ENCODE results near the gene ZP3.
A peak's percentile ranks its signal among the peaks of the same experiment; 100 is the strongest.
"Not testable (repeated sequence)": the region's sequence is repeated elsewhere in the genome, so short reads cannot be mapped to it uniquely, and the experiment has no call there.

ZP3 gene

DNA sequence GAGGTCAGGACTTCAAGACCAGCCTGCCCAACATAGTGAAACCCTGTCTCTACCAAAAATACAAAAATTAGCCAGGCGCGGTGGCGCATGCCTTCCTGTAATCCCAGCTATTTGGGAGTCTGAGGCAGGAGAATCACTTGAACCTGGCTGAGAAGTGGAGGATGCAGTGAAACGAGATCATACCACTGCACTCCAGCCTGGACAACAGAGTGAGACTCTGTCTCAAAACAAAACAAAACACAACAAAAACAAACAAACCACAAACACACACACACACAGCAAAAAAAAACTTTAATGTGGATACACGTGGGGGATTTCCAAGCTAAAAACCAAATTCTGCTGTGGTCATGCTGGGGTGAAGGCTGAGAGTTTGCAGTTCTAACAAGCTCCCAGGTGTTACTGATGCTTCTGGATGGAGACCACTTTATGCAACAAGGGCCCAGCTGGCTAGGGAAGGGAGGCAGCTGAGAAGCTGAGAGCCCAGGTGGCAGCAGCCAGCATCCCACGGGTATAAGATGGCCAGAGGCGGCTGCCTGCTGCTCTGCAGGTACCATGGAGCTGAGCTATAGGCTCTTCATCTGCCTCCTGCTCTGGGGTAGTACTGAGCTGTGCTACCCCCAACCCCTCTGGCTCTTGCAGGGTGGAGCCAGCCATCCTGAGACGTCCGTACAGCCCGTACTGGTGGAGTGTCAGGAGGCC is at the start of gene ZP3:
Gene ZP3, plus strand, starts transcription at position 538 of the 699 bp plus-strand sequence. Its CDS starts 15 bp downstream, at position 553.
- peak; percentile 49 for DNase-seq

DNA sequence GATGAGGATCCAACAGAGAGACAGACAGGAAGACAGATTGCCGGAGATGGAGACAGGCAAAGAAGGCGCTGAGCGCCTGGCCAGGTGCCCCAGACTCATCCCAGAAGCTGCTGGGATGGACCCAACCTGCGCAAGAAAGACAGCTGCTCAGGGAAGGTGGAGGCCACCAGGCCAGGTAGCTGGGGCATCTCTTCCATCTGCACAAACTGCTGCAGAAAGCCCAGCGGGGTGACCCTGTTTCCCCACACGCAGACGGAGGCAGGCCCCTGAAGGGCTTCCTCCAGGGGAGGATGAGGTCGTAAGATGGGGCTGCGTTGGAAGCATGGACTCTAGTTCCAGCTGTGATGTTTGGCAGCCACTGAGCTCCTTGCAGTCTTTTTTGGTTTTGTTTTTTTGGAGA is 49.5 kb upstream of the ZP3 start:
- no peak for DNase-seq

DNA sequence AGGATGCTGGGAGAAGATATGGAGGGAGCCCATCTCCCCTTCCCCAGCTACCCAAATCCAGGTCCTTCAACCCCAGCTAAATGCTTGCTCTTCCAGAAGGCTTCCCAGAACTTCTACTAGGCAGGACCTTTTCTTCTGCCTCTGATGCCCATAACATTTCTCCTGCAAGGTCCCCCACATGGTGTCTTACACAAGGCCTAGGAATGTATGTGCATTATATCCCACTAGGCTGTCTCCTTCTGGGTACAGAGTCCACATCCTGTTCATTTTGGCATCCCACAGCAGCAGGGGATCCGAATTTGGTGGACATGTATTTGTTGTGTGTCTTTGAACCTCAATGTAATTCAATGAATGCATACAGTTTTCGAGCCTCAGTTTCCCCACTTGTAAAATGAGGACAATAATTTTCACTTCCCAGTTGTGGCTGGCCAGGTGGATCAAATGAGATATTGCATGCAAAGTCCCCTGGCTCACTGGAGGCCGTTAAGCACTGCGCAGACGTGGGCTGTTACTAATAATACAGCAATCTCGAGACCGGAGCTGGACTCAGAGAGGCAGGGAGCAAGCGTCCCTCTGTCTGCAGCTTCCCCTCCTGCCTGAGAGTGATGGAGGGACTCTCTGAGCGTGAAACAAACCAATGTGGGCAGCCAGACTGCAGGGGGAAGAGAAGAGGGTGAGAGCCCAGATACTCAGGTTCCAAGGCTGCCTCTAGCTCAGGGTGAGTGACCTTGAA is 47.4 kb upstream of the ZP3 start:
- no peak for DNase-seq

DNA sequence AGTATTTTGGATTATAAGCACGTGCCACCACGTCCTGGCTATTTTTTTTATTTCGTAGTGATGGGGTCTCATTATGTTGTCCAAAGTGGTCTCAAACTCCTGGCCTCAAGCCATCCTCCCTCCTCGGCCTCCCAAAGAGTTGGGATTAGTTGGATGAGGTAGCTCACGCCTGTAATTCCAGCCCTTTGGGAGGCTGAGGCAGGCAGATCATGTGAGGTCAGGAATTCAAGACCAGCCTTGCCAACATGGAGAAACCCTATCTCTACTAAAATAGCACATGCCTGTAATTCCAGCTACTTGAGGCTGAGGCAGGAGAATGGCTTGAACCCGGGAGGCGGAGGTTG is 44.2 kb upstream of the ZP3 start:
- no peak for DNase-seq

DNA sequence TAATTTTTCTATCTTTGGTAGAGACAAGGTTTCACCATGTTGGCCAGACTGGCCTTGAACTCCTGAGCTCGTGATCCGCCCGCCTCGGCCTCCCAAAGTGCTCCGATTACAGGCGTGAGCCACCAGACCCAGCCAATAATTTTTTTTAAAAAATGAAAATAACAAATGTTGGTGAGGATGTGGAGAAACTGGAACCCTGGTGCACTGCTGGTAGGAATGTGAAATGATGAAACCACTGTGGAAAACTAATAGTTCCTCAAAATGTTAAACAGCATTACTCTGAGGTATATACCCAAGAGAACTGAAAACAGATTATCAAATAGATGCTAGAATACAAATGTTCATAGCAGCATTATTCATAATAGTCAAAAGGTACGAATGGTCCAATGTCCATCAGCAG is 42.9 kb upstream of the ZP3 start:
- no peak for DNase-seq

DNA sequence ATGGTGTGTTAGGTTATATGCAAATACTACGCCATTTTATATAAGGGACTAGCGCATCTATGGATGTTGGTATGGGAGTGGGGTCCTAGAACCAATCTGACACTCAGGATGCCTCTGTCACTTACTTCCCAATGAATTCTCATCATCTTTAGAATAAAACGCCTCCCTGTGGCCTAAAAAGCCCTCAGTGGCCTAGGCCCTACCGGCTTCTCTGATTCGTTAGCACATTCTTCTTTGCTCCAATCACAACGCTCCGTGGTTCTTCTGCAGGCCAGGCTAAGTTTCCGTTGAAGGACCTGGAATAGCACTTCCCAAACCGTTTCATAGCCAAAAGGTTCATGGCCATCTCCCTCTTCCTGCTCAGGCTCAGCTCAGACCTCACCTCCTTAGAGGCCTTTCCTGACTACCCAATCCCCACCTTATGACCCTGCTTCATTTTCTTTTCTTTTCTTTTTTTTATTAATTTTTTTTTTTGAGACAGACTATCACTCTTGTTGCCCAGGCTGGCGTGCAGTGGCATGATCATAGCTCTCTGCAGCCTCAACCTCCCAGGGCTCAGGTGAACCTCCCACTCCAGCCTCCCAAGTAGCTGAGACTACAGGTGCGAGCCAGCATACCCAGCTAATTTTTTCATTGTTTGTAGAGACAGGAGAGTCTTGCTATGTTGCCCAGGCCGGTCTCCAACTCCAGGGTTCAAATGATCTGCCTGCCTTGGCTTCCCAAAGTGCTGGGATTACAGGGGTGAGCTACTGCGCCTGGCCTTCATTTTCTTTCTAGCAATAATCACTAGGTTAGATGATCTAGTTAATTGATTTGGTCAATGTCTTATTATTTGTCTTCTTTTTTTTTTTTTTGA is 41.4 kb upstream of the ZP3 start:
- peak; percentile 10 for DNase-seq

DNA sequence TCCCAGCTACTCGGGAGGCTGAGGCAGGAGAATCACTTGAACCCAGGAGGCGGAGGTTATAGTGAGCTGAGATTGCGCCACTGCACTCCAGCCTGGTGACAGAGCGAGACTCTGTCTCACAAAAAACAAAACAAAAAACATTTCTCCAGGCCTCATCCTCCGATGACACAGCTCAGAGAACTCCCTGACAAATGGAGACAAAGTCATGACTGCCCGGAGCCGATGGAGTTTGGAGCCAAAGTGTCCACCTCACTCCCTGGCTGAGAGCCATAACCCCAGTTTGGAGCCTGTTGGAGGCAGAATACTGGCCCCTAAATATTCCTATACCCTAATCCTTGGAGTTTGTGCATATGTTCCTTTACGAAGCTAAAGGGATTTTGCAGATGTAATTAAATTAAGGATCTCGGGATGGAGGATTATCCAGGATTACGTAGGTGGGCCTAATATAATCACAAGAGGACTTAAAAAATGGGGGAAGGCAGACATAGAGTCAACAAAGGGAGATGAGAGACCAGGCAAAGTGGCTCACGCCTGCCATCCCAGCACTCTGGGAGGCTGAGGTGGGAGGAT is 38.0 kb upstream of the ZP3 start:
- DNase-seq, result peak; percentile 72

DNA sequence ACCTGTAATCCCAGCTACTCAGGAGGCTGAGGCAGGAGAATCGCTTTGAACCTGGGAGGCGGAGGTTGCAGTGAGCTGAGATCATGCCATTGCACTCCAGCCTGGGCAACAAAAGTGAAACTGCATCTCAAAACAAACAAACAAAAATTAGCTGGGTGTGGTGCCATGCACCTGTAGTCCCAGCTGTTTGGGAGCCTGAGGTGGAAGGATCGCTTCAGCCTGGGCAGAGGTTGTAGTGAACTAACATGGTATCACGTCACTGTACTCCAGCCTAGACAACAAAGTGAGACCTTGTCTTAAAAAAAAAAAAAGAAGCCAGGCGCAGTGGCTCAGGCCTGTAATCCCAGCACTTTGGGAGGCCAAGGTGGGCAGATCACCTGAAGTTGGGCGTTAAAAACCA is 37.0 kb upstream of the ZP3 start:
- not testable (repeated sequence) for DNase-seq

DNA sequence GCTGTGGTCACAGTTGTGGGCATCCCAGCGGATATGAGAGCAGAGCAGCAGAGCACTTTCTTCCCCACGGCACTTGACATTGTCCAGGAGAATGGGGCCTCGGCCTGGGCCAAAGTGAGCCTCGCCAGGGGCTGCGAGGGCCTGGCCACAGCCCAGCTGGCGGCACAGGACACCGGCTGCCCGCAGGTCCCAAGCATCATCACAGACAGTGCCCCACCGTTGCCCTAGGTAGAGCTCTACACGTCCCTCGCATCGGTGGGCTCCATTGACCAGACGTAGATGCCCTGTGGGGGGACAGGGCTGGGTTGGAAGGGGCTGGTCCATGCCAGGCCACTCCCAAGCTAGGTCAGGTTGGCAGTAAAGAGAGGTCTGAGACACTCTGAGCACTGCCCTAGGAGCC is 34.7 kb upstream of the ZP3 start:
- DNase-seq, result no peak

DNA sequence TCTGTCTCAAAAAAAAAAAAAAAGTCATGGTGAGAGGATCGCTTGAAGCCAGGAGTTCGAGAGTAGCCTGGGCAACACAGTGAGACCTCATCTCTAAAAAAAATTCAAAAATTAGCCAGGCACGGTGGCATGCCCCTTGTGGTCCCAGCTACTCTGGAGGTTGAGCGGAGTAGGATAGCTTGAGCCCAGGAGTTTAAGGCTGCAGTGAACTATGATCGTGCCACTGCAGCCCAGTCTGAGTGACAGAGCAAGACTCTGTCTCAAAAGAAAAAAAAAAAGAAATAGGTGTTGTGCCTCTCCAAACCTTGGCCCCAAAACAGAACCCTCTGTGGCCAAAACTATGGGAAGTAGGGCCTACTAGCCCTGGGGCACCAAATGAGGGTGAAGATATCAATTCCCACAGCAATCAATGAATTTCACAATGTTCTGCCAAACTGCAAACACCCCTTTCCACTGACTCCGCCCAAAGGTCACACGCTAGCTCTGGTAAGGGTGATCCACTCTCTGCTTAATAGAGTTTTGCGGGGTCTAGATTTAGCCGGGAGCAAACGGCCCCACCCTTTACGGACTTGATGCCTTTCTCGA is 32.1 kb upstream of the ZP3 start:
- no peak for DNase-seq

DNA sequence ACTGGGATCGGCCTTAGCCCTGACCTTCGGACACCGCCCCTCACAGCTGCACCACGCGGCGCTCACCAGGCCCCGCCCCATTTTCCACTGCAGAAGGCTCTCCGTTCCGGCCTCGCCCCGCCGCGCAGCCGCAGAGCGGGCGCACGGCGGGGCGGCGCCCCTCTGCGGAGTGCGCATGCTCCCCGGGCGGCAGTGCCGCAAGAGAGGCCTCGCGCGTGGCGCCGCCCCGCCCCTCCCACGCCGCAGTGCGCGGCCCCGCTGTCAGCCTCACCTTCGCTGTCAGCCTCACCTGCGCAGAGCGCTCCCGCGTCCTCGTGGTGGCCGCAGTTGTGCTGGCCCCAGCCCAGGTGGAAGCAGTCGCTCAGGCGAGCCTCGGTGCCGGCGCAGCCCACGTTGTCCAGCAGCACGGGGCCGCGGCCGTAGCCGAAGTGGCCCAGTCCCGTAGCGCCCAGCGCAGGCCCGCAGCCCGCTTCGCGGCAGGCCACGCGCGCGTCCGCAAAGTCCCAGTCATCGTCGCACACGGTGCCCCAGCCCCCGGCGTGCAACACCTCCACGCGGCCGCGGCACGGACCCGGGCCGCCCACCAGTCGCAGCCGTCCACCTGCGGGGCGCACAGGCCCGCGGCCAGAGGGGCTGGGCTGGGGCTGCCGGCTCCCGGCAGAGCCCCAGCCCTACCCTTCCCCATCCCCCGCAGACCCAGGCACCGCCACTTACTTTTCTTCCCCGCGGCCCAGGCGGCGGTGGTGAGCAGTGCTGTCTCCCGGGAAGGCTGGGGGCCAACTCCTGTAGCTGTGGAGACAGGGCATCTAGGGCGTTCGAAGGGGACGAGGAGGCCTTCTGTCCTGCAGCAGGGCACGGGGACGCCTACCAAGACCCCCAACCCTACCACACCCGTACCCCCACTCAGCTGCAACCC is 31.4 kb upstream of the ZP3 start:
- peak; percentile 50 for DNase-seq

DNA sequence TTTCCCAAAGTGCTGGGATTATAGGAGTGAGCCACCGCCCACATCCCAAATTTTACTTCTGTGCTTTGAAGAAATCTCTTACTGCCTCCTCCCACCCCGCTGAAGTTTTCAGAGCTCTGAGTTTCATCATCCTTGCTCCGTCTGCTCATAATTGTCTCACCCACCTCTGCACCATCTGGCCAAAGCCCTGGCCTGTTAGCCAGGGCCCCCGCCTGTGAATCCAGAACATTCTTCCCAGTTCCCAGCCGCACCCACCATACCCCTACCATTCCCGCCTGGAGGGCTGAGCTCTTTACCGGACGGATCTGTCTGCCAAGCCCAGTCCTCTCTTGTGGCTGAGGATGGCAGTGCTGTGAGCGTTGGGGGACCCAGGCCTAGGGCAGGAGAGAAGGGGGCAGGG is 29.8 kb upstream of the ZP3 start:
- peak; percentile 5 for DNase-seq

DNA sequence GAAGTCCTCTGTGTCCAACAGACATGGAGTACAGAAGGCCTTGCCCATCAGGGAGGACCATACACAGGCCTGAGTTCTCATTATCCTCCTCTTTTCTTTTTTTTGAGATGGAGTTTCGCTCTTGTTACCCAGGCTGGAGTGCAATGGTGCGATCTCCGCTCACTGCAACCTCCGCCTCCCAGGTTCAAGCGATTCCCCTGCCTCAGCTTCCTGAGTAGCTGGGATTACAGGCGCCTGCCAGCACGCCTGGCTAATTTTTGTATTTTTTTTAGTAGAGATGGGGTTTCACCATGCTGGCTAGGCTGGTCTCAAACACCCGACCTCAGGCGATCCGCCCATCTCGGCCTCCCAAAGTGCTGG is 29.2 kb upstream of the ZP3 start:
- not testable (repeated sequence) for DNase-seq

DNA sequence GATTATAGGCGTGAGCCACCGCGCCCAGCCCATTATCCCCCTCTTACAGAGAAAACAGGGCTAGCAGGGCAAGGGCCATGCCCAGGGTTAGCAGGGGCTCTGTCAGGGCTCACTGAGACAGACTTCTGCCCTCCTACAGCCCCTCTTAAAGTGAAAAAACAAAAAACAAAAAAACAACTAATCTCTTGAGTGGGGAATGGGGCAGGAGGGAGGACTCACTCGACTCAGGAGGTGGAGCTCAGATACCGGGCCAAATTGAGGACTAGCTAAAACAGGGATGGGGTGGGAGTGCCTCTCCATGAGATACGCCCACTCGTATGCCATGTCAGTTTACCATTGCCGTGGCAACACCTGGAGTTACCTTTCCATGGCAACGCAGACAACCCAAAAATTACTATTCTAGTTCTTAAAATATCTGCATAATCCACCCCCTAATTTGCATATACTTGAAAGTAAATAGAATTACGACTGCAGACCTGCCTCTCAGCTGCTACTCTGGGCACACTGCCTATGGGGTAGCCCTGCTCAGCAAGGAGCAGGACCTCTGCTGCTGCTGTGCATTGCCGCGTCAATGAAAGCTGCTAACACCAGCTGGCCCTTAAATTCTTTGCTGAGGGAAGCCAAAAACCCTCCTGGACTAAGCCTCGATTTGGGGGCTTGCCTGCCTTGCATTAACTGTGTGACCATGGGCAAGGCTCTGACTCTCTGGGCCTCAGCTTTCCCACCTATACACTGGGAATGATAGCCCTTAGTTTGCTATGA is 28.6 kb upstream of the ZP3 start:
- peak; percentile 50 for DNase-seq

DNA sequence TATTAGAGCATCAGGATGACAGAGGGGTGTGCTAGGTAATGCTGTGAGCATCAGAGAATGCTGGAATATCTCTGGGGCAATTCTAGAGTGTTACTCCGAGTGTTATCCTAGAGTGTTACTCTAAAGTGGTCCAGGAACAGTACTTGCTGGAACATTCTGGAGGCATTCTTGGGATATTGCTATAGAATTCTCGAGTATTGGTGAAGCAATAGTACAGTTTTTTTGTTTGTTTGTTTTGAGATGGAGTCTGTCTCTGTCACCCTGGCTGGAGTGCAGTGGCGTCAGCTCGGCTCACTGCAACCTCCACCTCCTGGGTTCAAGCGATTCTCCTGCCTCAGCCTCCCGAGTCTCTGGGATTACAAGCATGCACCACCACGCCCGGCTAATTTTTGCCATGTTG is 27.9 kb upstream of the ZP3 start:
- DNase-seq, result no peak

DNA sequence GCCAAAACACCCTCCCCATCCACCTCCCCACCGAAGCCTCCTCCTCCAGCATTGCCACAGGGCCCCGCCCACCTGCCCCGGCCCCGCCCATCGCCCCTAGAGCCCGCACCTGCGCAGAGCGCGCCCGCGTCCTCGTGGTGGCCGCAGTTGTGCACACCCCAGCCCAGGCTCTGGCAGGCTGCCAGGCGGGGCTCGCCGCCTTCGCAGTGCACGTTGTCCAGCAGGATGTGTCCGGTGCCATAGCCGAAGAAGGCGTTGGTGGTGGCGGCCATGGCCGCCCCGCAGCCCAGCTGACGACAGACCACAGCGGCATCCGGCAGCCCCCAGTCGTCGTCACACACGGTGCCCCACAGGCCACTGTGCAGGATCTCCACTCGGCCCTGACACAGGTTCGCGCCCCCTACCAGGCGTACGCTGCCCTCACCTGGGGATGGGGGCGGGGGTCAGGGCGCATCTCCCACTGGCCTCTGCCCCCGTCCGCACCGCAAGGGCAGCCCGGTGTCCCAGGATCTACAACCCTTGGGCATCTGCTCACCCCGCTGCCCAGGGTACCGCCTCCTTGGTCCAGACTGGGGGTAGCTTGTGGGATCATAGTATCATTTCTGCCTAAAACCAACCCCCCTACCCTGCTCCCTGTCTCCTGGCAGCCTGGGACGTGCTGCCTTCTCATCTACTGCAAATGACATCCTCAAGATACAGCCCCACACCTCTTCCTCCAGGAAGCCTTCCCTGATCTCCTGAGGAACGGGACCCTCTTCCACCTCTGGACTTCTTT is 27.2 kb upstream of the ZP3 start:
- no peak for DNase-seq

DNA sequence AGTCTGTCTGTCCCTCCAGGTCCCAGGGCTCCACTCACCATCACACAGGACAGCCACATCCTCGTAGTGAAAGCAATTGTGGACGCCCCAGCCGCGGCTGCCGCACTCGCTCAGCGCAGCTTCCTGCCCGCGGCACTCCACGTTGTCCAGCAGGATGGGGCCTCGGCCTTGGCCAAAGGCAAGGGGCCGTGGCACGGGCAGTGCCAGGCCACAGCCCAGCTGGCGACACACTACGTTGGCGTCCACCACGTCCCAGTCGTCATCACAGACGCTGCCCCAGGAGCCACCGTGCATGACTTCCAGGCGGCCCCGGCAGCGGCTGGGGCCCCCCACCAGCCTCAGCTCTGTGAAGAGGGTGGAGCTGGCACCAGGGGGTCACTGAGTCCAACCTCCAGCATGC is 24.5 kb upstream of the ZP3 start:
- DNase-seq, result no peak

DNA sequence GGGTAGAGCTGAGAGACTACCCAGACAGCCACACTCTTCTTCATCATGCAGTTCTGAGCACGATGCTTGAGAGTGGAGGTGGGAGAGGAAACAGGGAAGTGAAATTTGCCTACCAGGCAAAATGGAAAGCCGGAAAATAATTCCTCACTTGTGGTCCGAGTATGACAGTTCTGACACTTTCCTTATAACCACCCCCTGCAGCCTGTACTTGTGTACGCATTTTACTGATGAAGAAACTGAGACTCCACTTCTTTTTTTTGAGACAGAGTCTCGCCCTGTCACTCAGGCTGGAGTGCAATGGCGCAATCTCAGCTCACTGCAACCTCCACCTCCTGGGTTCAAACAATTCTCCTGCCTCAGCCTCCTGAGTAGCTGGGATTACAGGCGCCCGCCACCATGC is 21.7 kb upstream of the ZP3 start:
- not testable (repeated sequence) for DNase-seq

DNA sequence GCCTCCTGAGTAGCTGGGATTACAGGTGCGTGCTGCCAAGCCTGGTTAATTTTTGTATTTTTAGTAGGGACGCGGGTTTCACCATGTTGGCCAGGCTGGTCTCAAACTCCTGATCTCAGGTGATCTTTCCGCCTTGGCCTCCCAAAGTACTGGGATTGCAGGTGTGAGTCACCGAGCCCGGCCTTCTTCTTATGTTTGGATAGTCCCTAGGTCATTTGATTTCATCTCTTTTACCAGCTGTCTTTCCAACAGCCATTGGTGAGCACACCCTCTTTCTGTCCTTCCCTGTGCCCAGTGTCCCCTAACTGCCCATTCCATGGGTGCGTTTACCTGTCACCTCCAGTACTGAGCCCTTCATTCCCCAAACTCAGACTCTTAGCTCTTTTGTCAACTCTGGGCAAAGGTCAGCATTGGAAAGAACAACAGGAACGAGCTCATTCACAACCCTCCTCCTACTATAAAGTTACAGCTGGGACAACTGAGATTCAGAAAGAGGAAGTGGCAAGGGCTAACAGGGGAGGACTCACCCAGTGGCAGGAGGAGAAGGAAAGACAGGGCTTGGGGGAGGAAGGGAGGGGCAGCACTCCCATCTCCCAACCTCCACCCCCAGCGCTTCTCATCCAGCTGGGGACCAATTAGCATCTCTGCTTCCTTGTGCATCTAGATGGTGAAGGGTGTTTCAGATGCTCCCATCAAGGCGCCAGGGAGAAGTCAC is 20.8 kb upstream of the ZP3 start:
- DNase-seq, result no peak

DNA sequence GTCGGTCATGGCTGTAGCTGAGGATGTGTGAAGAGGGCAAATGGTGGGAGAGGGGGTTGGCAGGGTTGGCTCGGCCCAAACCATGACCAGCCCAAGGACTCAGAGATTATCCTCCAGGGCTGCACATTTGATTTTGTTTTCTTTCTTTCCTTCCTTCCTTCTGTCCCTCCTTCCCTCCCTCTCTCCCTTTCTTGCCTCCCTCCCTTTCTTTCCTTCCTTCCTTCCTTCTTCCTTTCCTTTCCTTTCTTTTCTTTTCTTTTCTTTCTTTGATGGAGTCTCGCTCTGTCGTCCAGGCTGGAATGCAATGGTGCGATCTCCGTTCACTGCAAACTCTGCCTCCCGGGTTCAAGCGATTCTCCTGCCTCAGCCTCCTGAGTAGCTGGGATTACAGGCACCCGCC is 19.0 kb upstream of the ZP3 start:
- no peak for DNase-seq
